GM03348 (cell line): Measurements from ENCODE around the gene RNF44.
"Not testable (repeated sequence)": the region's sequence is repeated elsewhere in the genome, so short reads cannot be mapped to it uniquely, and the experiment has no call there.

Experiments used
- DNase-seq: peaks from one replicate; pipeline ENCODE4 v3.0.0; 2012; ENCODE audit warnings: low spot score

RNF44 gene

GRCh38 chr5:176552332-176552869, 15.2 kb upstream of the RNF44 start:
- DNase-seq: no peak

- not testable (repeated sequence) for DNase-seq
Measured at GRCh38 chr5:176550937-176551336, 13.7 kb upstream of the RNF44 start.

- DNase-seq: no peak
Measured at GRCh38 chr5:176550275-176550831, 13.2 kb upstream of the RNF44 start.

GRCh38 chr5:176549871-176550270, 12.7 kb upstream of the RNF44 start:
- no peak for DNase-seq

GRCh38 chr5:176548967-176549444, 11.8 kb upstream of the RNF44 start, which contains the start of gene CDHR2:
Gene CDHR2, plus strand, starts transcription at chr5:176549342. Its CDS starts 16,011 bp downstream, at chr5:176565353.
- DNase-seq: no peak

- DNase-seq: no peak
Measured at GRCh38 chr5:176547802-176548201, 10.6 kb upstream of the RNF44 start.

GRCh38 chr5:176545737-176546509, 8.7 kb upstream of the RNF44 start:
- DNase-seq: no peak

- no peak for DNase-seq
Measured at GRCh38 chr5:176545388-176545736, 8.2 kb upstream of the RNF44 start.

GRCh38 chr5:176543428-176544182, 6.4 kb upstream of the RNF44 start:
- DNase-seq: peak; percentile 82

GRCh38 chr5:176542596-176543427, 5.6 kb upstream of the RNF44 start:
- DNase-seq: peak; percentile 74

- DNase-seq: no peak
Measured at GRCh38 chr5:176542135-176542595, 5.0 kb upstream of the RNF44 start.

GRCh38 chr5:176541338-176542134, 4.3 kb upstream of the RNF44 start:
- DNase-seq: peak; percentile 42

- DNase-seq: no peak
Measured at GRCh38 chr5:176540956-176541337, 3.7 kb upstream of the RNF44 start.

- no peak for DNase-seq
Measured at GRCh38 chr5:176540476-176540899, 3.3 kb upstream of the RNF44 start.

GRCh38 chr5:176538989-176539384, 1.8 kb upstream of the RNF44 start:
- no peak for DNase-seq

- no peak for DNase-seq
Measured at GRCh38 chr5:176538230-176538988, 1.2 kb upstream of the RNF44 start.

GRCh38 chr5:176537554-176538229, 490 bp upstream of the RNF44 start:
- DNase-seq: peak; percentile 97

GRCh38 chr5:176536132-176536901, 885 bp downstream of the RNF44 start:
- peak; percentile 93 for DNase-seq
